Natural killer cell (primary cell): ENCODE data around the gene VIP. TPM values are rescaled to one million over a fixed set of nuclear protein-coding genes. Genes with fewer than 3 reads are reported as not detected.

Source experiments
- ATAC-seq, 3 donors: fragments of 150-1000 bp in 2 of 3; fragments of 200-7000 bp in 1 of 3; cut with Tn5 transposase; 1 replicate in 1 of 3; 2 replicates in 2 of 3; pipeline ENCODE4 v1.10.0; 2021; ENCODE audit warnings: mild to moderate bottlenecking in 2 of 3, moderate library complexity in 2 of 3
- DNase-seq, 2 donors: peaks; one replicate each; pipeline versions ENCODE4 v3.0.0 to v3.0.0-alpha.2; 2013 to 2021; ENCODE audit warnings: mixed read lengths in 1 of 2
- H3K27ac ChIP-seq: one replicate; pipeline ENCODE4 v1.5.1; 2013; ENCODE audit warnings: mild to moderate bottlenecking, low read length
- H3K27me3 ChIP-seq: one replicate; pipeline ENCODE4 v1.6.1; 2013; ENCODE audit warnings: low read length; ENCODE audit not compliant: control insufficient read depth, insufficient read depth
- H3K36me3 ChIP-seq: one replicate; pipeline ENCODE4 v1.6.1; 2013; ENCODE audit warnings: low read length; ENCODE audit not compliant: control insufficient read depth, insufficient read depth
- H3K4me1 ChIP-seq: one replicate; pipeline ENCODE4 v1.6.1; 2013; ENCODE audit warnings: low read length; ENCODE audit not compliant: control insufficient read depth, insufficient read depth
- H3K4me3 ChIP-seq: one replicate; pipeline ENCODE4 v1.5.1; 2013; ENCODE audit warnings: low read length
- H3K9me3 ChIP-seq: one replicate; pipeline ENCODE4 v1.6.1; 2013; ENCODE audit warnings: low read length; ENCODE audit not compliant: control insufficient read depth, insufficient read depth
- H3K27ac Mint-ChIP-seq, 2 donors: one replicate each; pipeline ENCODE4 v1.8.0; 2022; ENCODE audit warnings: mild to moderate bottlenecking in 2 of 2, mixed read lengths in 2 of 2, moderate library complexity in 1 of 2
- H3K27me3 Mint-ChIP-seq, 2 donors: one replicate each; pipeline ENCODE4 v1.8.0; 2022; ENCODE audit warnings: low read depth in 2 of 2, mixed read lengths in 2 of 2
- H3K36me3 Mint-ChIP-seq: one replicate; pipeline ENCODE4 v1.8.0; 2022; ENCODE audit warnings: mixed read lengths
- H3K4me1 Mint-ChIP-seq, 2 donors: one replicate each; pipeline ENCODE4 v1.8.0; 2022; ENCODE audit warnings: mixed read lengths in 2 of 2
- H3K4me3 Mint-ChIP-seq: one replicate; pipeline ENCODE4 v1.8.0; 2022; ENCODE audit warnings: mild to moderate bottlenecking, moderate library complexity, mixed read lengths
- H3K9me3 Mint-ChIP-seq, 2 donors: one replicate each; pipeline ENCODE4 v1.8.0; 2022; ENCODE audit warnings: mixed read lengths in 2 of 2
- WGBS: methylation state at CpG from one replicate; pipeline ENCODE4 v1.1.7; 2013; ENCODE audit warnings: missing lambda C conversion rate; ENCODE audit not compliant: insufficient coverage; 5-methylcytosine and 5-hydroxymethylcytosine counted together
- intact Hi-C: fragments of 100-400 bp; cut with micrococcal nuclease; formaldehyde crosslinking; loops from one replicate; pipeline ENCODE4 v1.14.2; 2022
- total RNA-seq, 4 donors: library from RNA; stranded (reverse); fragments of 120-200 nt in 1 of 4; gene quantifications; one replicate each; pipeline versions ENCODE4 v1.2.3 to v1.2.4, GENCODE V29; 2013 to 2022
- TF ChIP-seq, protein P1 (sequence below): fragments of 200-600 bp; IDR thresholded peaks from one replicate; pipeline ENCODE4 v1.8.0; 2022; ENCODE audit warnings: antibody characterized with exemption

VIP gene
- total RNA-seq, 3 donors from 2014 or later (not counting 1 experiment from before 2014, with no cell fraction given), result not detected

DNA sequence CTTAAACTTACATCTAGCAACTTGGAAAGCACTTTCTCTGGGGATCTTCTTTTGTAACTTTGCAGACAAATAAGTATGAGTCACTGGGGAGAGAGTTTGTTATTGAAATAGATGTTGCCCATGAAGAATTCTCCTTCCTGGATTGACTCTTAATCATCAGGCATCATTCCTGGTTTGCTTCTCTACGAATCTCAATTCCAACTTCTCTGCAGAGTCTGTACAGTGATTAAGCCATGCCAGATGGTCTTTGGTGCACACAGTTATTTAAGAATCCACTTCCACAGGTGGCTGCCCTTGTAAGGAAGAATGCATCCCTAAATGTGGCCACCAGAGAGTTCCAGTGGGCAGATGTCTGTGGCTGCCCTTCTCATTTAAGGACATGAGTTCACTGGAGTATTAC lies 27.2 kb upstream of the VIP start:
- Histone ChIP-seq H3K27ac (no peak overlapping the region), H3K36me3 (no peaks in the 10 kb centered on the region), H3K4me3 (no peak overlapping the region), H3K27me3 (peaks cover 2% of the 10 kb centered on the region), H3K9me3 (no peaks in the 10 kb centered on the region), H3K4me1 (no peaks in the 10 kb centered on the region)
- Mint-ChIP-seq H3K27me3 (peaks cover 14 to 29% of the 10 kb centered on the region in 2 donors), H3K9me3 (no peaks in the 10 kb centered on the region), H3K4me1 (no peaks in the 10 kb centered on the region), H3K27ac (no peak overlapping the region), H3K36me3 (no peaks in the 10 kb centered on the region), H3K4me3 (no peak overlapping the region)
- 80% methylated on average over 1 of the region's 1 CpG for WGBS
- intact Hi-C loops, result no loop called here
- ATAC-seq (no peak), DNase-seq (no peak)
- TF ChIP-seq, protein P1, sequence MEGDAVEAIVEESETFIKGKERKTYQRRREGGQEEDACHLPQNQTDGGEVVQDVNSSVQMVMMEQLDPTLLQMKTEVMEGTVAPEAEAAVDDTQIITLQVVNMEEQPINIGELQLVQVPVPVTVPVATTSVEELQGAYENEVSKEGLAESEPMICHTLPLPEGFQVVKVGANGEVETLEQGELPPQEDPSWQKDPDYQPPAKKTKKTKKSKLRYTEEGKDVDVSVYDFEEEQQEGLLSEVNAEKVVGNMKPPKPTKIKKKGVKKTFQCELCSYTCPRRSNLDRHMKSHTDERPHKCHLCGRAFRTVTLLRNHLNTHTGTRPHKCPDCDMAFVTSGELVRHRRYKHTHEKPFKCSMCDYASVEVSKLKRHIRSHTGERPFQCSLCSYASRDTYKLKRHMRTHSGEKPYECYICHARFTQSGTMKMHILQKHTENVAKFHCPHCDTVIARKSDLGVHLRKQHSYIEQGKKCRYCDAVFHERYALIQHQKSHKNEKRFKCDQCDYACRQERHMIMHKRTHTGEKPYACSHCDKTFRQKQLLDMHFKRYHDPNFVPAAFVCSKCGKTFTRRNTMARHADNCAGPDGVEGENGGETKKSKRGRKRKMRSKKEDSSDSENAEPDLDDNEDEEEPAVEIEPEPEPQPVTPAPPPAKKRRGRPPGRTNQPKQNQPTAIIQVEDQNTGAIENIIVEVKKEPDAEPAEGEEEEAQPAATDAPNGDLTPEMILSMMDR, result no peak

DNA sequence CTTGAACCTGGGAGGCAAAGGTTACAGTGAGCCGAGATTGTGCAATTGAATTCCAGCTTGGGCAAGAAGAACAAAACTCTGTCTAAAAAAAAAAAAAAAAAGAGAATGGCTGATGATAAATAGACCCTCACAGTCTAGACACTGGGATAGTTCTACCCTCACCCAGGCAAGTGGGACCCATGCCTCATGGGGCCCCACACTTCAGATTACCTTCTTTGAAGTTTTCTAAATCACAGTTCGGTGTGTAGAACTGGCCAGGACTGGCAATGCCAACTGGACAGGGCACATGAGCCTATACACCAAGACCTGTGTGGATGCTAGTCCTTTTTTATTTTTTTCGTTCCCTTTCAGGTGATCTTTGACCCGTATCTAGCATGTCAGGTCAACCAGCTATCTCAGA lies 24.3 kb upstream of the VIP start:
- no peak overlapping the region for H3K4me3 Mint-ChIP-seq
- no peaks in the 10 kb centered on the region for H3K4me1 ChIP-seq
- 61% methylated on average over 4 of the region's 4 CpGs for WGBS
- TF ChIP-seq, protein P1, result no peak
- no peaks in the 10 kb centered on the region for H3K27me3 ChIP-seq
- H3K4me1 Mint-ChIP-seq, result no peaks in the 10 kb centered on the region
- no peak overlapping the region for H3K27ac Mint-ChIP-seq
- no peak overlapping the region for H3K27ac ChIP-seq
- H3K27me3 Mint-ChIP-seq, result peaks cover 14 to 21% of the 10 kb centered on the region in 2 donors
- no peaks in the 10 kb centered on the region for H3K36me3 ChIP-seq
- no peaks in the 10 kb centered on the region for H3K36me3 Mint-ChIP-seq
- ATAC-seq, result no peak
- H3K9me3 Mint-ChIP-seq, result no peaks in the 10 kb centered on the region
- DNase-seq, result no peak
- no peak overlapping the region for H3K4me3 ChIP-seq
- no peaks in the 10 kb centered on the region for H3K9me3 ChIP-seq
- intact Hi-C loops, result no loop called here

DNA sequence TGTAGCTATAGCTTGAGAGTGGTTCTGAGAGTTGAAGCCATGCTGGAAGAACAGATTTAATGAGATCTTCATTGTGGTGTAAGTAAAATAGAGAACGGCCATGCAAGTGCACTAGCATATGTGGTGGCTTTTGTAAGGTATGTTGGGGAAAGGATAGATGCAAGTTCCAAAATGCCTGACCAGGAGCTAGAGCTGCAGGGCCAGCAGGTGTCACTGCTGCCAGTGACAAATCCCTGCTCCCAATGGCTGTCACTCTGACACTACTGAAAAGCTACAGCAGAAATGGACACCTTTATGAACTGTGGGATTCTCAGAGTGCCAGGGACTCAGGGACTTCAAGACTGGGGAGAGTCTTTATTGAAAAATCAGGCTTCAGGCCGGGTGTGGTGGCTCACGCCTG lies 23.1 kb upstream of the VIP start:
- Histone ChIP-seq H3K4me3 (no peak overlapping the region), H3K27me3 (no peaks in the 10 kb centered on the region), H3K9me3 (no peaks in the 10 kb centered on the region), H3K36me3 (no peaks in the 10 kb centered on the region), H3K27ac (no peak overlapping the region), H3K4me1 (no peaks in the 10 kb centered on the region)
- TF ChIP-seq, protein P1, result no peak
- Mint-ChIP-seq H3K36me3 (no peaks in the 10 kb centered on the region), H3K9me3 (no peaks in the 10 kb centered on the region), H3K27me3 (peaks cover 10 to 21% of the 10 kb centered on the region in 2 donors), H3K4me1 (no peaks in the 10 kb centered on the region), H3K27ac (no peak overlapping the region), H3K4me3 (no peak overlapping the region)
- 93% methylated on average over 3 of the region's 3 CpGs for WGBS
- DNase-seq, result no peak
- intact Hi-C loops, result no loop called here
- ATAC-seq, result no peak

DNA sequence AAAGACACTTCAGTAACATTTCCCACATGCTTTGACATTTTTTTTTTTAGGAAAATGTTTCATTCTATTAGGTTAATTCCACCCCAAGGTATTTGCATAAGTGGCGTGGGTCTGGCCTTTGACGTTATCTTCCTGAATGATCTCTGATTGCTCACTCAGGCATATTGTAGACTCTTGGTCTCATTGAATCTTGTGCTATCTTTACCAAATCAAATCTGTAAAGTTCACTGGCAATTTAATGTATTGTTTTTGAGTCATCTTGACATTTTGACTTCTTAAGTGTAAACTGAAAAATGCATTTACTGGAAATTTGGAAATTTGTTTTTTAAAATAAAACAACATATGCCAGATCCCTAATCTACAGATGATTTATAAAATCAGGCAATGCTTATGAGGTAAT lies 16.0 kb upstream of the VIP start:
- H3K27me3 Mint-ChIP-seq, result peaks cover 2 to 26% of the 10 kb centered on the region in 2 donors
- Histone ChIP-seq H3K4me3 (no peak overlapping the region), H3K4me1 (no peaks in the 10 kb centered on the region), H3K27ac (no peak overlapping the region), H3K27me3 (peaks cover 6% of the 10 kb centered on the region), H3K9me3 (no peaks in the 10 kb centered on the region), H3K36me3 (no peaks in the 10 kb centered on the region)
- H3K27ac Mint-ChIP-seq, result no peak overlapping the region
- no peak for ATAC-seq
- TF ChIP-seq, protein P1, result no peak
- no peaks in the 10 kb centered on the region for H3K9me3 Mint-ChIP-seq
- intact Hi-C loops, result no loop called here
- DNase-seq, result no peak
- no peak overlapping the region for H3K4me3 Mint-ChIP-seq
- WGBS, result 89% methylated on average over 2 of the region's 2 CpGs
- H3K36me3 Mint-ChIP-seq, result no peaks in the 10 kb centered on the region
- no peaks in the 10 kb centered on the region for H3K4me1 Mint-ChIP-seq
